Measurements from ENCODE around the gene CFAP300.

Gene CFAP300

DNA sequence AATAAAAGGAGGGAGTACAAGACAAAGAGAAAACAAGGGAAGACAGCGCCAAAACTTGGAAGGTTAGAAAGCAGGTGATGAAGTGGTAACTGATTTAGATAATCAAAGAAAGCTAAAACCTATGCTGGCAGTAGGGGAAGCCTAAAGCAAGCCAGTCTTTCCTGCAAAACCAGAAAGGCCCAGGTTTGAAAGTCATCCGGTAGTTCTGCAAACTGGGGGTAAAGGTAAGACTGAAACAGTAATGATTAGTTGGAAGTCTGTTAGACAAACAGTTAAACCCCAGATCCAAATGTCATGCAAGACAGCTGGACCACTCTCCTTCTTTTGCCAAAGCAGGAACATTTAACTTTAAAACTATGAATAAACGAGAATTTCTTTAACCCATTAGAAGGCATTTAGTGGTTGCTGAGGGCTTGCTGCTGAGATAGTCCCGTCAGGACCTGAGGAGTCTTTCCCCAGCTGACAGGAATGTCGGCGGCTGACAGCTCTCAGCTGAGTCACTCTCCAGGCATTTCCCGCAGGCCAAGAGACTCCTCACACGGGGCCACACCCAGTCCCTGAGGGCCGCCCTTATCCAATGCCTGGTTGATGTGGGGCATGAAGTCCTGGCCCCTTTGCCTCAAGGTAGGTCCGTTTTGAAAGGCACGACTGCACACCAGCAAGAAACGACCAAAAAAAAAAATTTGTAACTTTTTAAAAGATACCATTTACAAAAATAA is 36.3 kb upstream of the CFAP300 start:
- TF ChIP-seq, protein P1, sequence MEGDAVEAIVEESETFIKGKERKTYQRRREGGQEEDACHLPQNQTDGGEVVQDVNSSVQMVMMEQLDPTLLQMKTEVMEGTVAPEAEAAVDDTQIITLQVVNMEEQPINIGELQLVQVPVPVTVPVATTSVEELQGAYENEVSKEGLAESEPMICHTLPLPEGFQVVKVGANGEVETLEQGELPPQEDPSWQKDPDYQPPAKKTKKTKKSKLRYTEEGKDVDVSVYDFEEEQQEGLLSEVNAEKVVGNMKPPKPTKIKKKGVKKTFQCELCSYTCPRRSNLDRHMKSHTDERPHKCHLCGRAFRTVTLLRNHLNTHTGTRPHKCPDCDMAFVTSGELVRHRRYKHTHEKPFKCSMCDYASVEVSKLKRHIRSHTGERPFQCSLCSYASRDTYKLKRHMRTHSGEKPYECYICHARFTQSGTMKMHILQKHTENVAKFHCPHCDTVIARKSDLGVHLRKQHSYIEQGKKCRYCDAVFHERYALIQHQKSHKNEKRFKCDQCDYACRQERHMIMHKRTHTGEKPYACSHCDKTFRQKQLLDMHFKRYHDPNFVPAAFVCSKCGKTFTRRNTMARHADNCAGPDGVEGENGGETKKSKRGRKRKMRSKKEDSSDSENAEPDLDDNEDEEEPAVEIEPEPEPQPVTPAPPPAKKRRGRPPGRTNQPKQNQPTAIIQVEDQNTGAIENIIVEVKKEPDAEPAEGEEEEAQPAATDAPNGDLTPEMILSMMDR (IDR thresholded peaks at IDR 0.05): no peak
- TF ChIP-seq ZFX (IDR thresholded peaks at IDR 0.05; ENCODE audit: borderline replicate concordance): no peak
- peak overlapping the region; percentile 16; the same call in 1 of the 2 replicates for H3K27ac ChIP-seq

DNA sequence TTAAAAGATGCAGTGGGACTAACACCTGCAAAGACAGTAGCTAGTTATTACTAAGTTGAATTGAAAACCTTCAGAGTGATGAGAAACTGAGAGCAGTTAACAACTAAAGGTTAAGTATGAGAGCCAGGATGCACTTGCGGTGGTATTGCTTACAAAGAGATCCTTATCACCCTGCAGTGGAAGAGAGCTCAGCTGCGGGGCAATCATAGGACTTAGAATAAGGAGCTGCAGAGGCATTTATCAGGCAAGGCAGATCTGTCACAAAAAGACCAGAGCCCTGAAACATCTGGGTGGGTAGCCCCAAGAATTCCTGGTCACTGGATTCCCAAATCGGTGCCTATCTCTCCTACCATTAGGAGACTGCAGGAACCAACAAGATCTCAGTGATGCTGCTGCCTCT is 34.3 kb upstream of the CFAP300 start:
- TF ChIP-seq ZFX (IDR thresholded peaks at IDR 0.05; ENCODE audit: borderline replicate concordance): no peak
- TF ChIP-seq, protein P1 (IDR thresholded peaks at IDR 0.05): no peak
- no peak overlapping the region for H3K27ac ChIP-seq

DNA sequence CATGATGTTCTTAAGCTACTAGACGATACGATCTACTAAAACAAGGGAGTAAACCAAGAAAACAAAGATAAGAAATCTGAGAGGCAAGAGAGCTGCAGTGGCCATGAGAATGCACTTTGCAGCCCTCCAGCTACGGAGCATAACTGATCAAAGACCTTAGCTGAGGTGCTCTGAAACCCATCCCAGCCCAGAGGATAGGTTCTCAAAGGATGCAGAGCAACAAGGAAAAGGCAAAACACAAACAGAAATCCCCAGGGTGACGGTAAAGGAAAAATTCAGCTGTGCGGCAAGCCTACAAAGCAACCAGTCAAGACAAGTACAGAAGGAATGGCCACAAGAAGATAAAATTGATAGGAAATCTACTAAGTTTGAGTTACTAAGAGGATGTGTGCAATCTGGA is 32.5 kb upstream of the CFAP300 start:
- H3K27ac ChIP-seq: no peak overlapping the region
- no peak for TF ChIP-seq ZFX (IDR thresholded peaks at IDR 0.05; ENCODE audit: borderline replicate concordance)
- TF ChIP-seq, protein P1 (IDR thresholded peaks at IDR 0.05): no peak

DNA sequence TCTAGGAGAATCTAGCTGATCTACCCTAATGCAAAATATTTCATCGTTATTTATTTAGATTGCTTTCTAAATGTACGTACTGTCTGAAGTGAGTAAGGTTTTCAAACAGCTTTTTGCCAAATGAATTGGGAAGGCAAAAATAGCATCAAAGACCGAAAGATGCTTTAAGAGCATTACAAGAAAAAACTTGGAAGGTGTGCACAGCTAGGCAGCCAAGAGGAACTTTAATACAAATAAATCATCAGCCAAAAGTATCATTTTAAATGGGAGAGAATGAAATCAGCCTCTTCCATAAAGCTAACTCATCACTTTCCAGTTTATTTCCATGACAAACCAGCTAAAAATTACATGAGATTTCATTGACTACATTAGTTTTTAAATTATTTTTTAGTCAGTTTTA is 30.2 kb upstream of the CFAP300 start:
- TF ChIP-seq ZFX (IDR thresholded peaks at IDR 0.05; ENCODE audit: borderline replicate concordance): no peak
- TF ChIP-seq, protein P1 (IDR thresholded peaks at IDR 0.05): no peak

DNA sequence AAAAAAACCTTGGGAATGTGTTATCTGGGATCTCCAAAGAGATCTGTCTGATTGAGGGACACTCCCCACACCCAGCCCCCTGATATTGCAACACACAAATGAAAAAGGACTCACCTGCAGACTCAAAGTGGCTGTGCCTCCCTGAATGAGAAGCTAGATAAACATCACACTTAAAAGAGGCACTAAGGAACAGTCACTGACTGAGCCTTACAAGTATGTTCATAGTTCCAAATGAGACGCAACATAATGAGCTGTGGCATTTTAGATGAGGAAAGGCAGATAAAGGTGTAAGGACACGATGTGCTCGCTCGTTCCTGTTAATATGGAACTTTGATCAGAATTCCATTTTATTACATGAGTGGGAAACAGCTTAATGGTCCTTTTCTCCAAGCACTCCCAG is 21.0 kb upstream of the CFAP300 start:
- TF ChIP-seq, protein P1 (IDR thresholded peaks at IDR 0.05): no peak
- TF ChIP-seq ZFX (IDR thresholded peaks at IDR 0.05; ENCODE audit: borderline replicate concordance): no peak
- H3K27ac ChIP-seq: peak overlapping the region; percentile 12; the same call in 1 of the 2 replicates

More for the DNA sequence above, 30.2 kb upstream of the CFAP300 start:
- no peak overlapping the region for H3K27ac ChIP-seq

DNA sequence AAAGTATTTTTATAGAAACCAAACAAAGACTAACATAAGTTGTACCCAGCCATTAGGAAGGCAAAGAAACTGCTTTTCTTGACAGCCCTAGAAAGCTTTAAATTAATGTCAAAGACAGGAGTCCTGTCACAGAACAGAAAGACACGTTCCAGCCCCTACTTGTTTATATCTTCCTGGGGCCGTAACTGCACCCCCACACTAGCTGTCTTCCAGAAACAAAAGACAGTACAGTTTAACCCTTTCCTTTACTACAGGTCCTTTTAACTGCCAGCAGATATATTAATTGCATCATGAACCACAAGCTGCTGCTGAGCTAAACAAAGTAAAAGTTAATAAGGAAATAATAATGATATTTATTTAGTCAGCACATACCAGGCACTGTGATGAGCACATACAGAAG is 20.3 kb upstream of the CFAP300 start:
- H3K27ac ChIP-seq: peak overlapping the region; percentile 12; the same call in 1 of the 2 replicates
- TF ChIP-seq ZFX (IDR thresholded peaks at IDR 0.05; ENCODE audit: borderline replicate concordance): no peak
- TF ChIP-seq, protein P1 (IDR thresholded peaks at IDR 0.05): no peak

DNA sequence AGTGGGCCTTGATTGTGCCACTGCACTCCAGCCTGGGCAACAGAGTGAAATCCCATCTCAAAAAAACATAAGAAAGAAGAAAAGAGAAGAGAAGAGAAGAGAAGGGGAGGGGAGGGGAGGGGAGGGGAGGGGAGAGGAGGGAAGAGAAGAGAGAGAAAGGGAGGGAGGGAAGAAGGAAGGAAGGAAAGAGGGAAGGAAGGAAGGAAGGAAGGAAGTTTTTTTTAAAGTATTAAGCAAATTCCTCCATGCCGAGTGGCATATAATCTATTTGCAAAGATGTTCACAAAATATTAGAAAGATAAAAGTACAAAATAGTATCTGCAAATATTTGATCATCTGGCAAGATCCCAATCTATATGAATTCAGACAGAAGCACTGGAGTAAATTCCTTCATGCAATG is 10.5 kb upstream of the CFAP300 start:
- TF ChIP-seq, protein P1 (IDR thresholded peaks at IDR 0.05): no peak
- no peak for TF ChIP-seq ZFX (IDR thresholded peaks at IDR 0.05; ENCODE audit: borderline replicate concordance)
- H3K27ac ChIP-seq: no peak overlapping the region
